Uterus (tissue), 4 donors: ENCODE data around the gene BIN2. TPM values are rescaled to one million over a fixed set of nuclear protein-coding genes. Genes with fewer than 3 reads are reported as not detected.
"Not testable (repeated sequence)": the region's sequence is repeated elsewhere in the genome, so short reads cannot be mapped to it uniquely, and the experiment has no call there.

Experiments used
- DNase-seq, 2 donors: peaks; one replicate each; pipeline ENCODE4 v3.0.0-alpha.2; 2019 to 2020
- H3K27ac ChIP-seq, 2 donors: fragments of 200-600 bp; sonication (generic); 1 replicate in 1 of 2; 2 replicates in 1 of 2; pipeline ENCODE4 v1.5.1; 2016 to 2018
- H3K27me3 ChIP-seq, 2 donors: fragments of 200-600 bp; sonication (generic); one replicate each; pipeline ENCODE4 v1.5.1; 2018 to 2019; ENCODE audit warnings: control low read depth in 1 of 2
- H3K36me3 ChIP-seq, 2 donors: fragments of 200-600 bp; sonication (generic); one replicate each; pipeline ENCODE4 v1.5.1; 2019; ENCODE audit warnings: control low read depth in 1 of 2
- H3K4me1 ChIP-seq, 2 donors: fragments of 200-600 bp; sonication (generic); one replicate each; pipeline ENCODE4 v1.5.1; 2018 to 2019; ENCODE audit warnings: control low read depth in 1 of 2
- H3K4me3 ChIP-seq, 2 donors: fragments of 200-600 bp; sonication (generic); 1 replicate in 1 of 2; 2 replicates in 1 of 2; pipeline ENCODE4 v1.5.1; 2018 to 2019; ENCODE audit warnings: mild to moderate bottlenecking in 1 of 2
- H3K9me3 ChIP-seq, 2 donors: fragments of 200-600 bp; sonication (generic); one replicate each; pipeline ENCODE4 v1.5.1; 2019; ENCODE audit warnings: control low read depth in 1 of 2
- CTCF ChIP-seq, 4 experiments: fragments of 200-600 bp in 2 of 4; fragments of 450-650 bp in 2 of 4; sonication (generic) in 2 of 4; IDR thresholded peaks; one replicate each; pipeline ENCODE4 v1.5.1; 2016 to 2019; ENCODE audit warnings: antibody characterized with exemption in 4 of 4, mild to moderate bottlenecking in 2 of 4, moderate library complexity in 1 of 4
- POLR2A ChIP-seq, 2 donors: fragments of 450-650 bp; IDR thresholded peaks; one replicate each; pipeline ENCODE4 v1.6.1; 2016; ENCODE audit warnings: antibody characterized with exemption in 2 of 2, mild to moderate bottlenecking in 1 of 2, moderate library complexity in 1 of 2
- intact Hi-C: fragments of 100-400 bp; cut with DNase I; formaldehyde crosslinking; loops from one replicate; pipeline ENCODE4 v1.15.1; 2023; ENCODE audit warnings: low total_unique reads
- total RNA-seq, 4 donors: library from RNA; depleted of rRNA in 3 of 4; stranded (reverse); fragments of >200 nt in 3 of 4; gene quantifications; one replicate each; pipeline versions ENCODE4 v1.1.0 to v1.2.4, GENCODE V29; 2014 to 2023
- donor health status: DM: yes; HTN: yes; CAD: no.

The BIN2 gene
- total RNA-seq, 4 donors from 2014 or later: 0.29 to 5.0 (median 2.3) TPM

- no peak overlapping the region for H3K27ac ChIP-seq
- H3K27me3 ChIP-seq: no peaks in the 10 kb centered on the region
- DNase-seq: no peak
- TF ChIP-seq CTCF (IDR thresholded peaks at IDR 0.05) (no peak), POLR2A (IDR thresholded peaks at IDR 0.05) (no peak)
- no peak overlapping the region for H3K4me3 ChIP-seq
- no peaks in the 10 kb centered on the region for H3K9me3 ChIP-seq
- intact Hi-C loops: no loop called here
- no peaks in the 10 kb centered on the region for H3K4me1 ChIP-seq
- H3K36me3 ChIP-seq: no peaks in the 10 kb centered on the region
These were observed 59.7 kb downstream of the BIN2 start for GRCh38 chr12:51264297-51264696.

- no peaks in the 10 kb centered on the region for H3K9me3 ChIP-seq
- no peak overlapping the region for H3K4me3 ChIP-seq
- H3K4me1 ChIP-seq: no peaks in the 10 kb centered on the region
- TF ChIP-seq CTCF (IDR thresholded peaks at IDR 0.05): no peak
- TF ChIP-seq POLR2A (IDR thresholded peaks at IDR 0.05): no peak
- no peaks in the 10 kb centered on the region for H3K36me3 ChIP-seq
- no peak for DNase-seq
- intact Hi-C loops: no loop called here
- no peak overlapping the region for H3K27ac ChIP-seq
- H3K27me3 ChIP-seq: no peaks in the 10 kb centered on the region
These were observed 60.6 kb downstream of the BIN2 start for GRCh38 chr12:51263341-51263740.

GRCh38 chr12:51262758-51263177, 61.2 kb downstream of the BIN2 start:
- TF ChIP-seq POLR2A (IDR thresholded peaks at IDR 0.05) (no peak), CTCF (IDR thresholded peaks at IDR 0.05) (peak in 1 of 4 experiments; percentile 15)
- DNase-seq: peak in 1 of 2 donors; percentile 44
- Histone ChIP-seq H3K27me3 (no peaks in the 10 kb centered on the region), H3K36me3 (no peaks in the 10 kb centered on the region), H3K4me3 (no peak overlapping the region), H3K9me3 (no peaks in the 10 kb centered on the region), H3K4me1 (no peaks in the 10 kb centered on the region), H3K27ac (no peak overlapping the region)
- intact Hi-C loops: no loop called here

- H3K4me1 ChIP-seq, intact Hi-C loops: not testable (repeated sequence)
These were observed 64.4 kb downstream of the BIN2 start for GRCh38 chr12:51259600-51259999.

GRCh38 chr12:51254536-51254935, 69.4 kb downstream of the BIN2 start:
- no peak for TF ChIP-seq POLR2A (IDR thresholded peaks at IDR 0.05)
- no peak for TF ChIP-seq CTCF (IDR thresholded peaks at IDR 0.05)
- Histone ChIP-seq H3K27ac (no peak overlapping the region), H3K27me3 (no peaks in the 10 kb centered on the region), H3K4me3 (no peak overlapping the region), H3K36me3 (no peaks in the 10 kb centered on the region), H3K4me1 (no peaks in the 10 kb centered on the region), H3K9me3 (no peaks in the 10 kb centered on the region)
- no peak for DNase-seq
- intact Hi-C loops: no loop called here

More at GRCh38 chr12:51259600-51259999, 64.4 kb downstream of the BIN2 start:
- DNase-seq, H3K4me3 ChIP-seq, H3K36me3 ChIP-seq, H3K27me3 ChIP-seq, H3K9me3 ChIP-seq, H3K27ac ChIP-seq: not testable (repeated sequence)

- H3K4me1 ChIP-seq: no peaks in the 10 kb centered on the region
- intact Hi-C loops: no loop called here
- no peaks in the 10 kb centered on the region for H3K27me3 ChIP-seq
- H3K9me3 ChIP-seq: no peaks in the 10 kb centered on the region
- no peaks in the 10 kb centered on the region for H3K36me3 ChIP-seq
- H3K27ac ChIP-seq: no peak overlapping the region
- DNase-seq: no peak
- no peak for TF ChIP-seq CTCF (IDR thresholded peaks at IDR 0.05)
- no peak for TF ChIP-seq POLR2A (IDR thresholded peaks at IDR 0.05)
- no peak overlapping the region for H3K4me3 ChIP-seq
These were observed 70.7 kb downstream of the BIN2 start for GRCh38 chr12:51253276-51253675.
